Endothelial cell of umbilical vein (primary cell): Measurements from ENCODE around the gene SDC4.

Experiments
- EZH2 ChIP-seq: IDR thresholded peaks from 2 replicates; pipeline ENCODE4 v1.6.1; 2012; ENCODE audit warnings: borderline replicate concordance, low read depth, mild to moderate bottlenecking, moderate library complexity, low read length, inconsistent platforms; ENCODE audit not compliant: severe bottlenecking
- FOS ChIP-seq: IDR thresholded peaks from 2 replicates; pipeline ENCODE4 v1.6.1; 2011; ENCODE audit warnings: mild to moderate bottlenecking, low read length, moderate library complexity, borderline replicate concordance; ENCODE audit not compliant: insufficient read depth
- GATA2 ChIP-seq: IDR thresholded peaks from 2 replicates; pipeline ENCODE4 v1.7.0; 2011; ENCODE audit warnings: low read depth, mild to moderate bottlenecking, moderate library complexity, mixed read lengths, low read length; ENCODE audit not compliant: insufficient read length, insufficient read depth
- TF ChIP-seq, protein P1 (sequence below), 2 donors: IDR thresholded peaks; 1 replicate in 1 of 2; 2 replicates in 1 of 2; pipeline ENCODE4 v1.5.1; 2011; ENCODE audit warnings: low read length in 2 of 2, mild to moderate bottlenecking in 2 of 2, moderate library complexity in 2 of 2, control low read depth in 1 of 2, inconsistent platforms in 1 of 2, low read depth in 1 of 2; ENCODE audit not compliant: insufficient read depth in 1 of 2; ENCODE audit errors: extremely low read depth in 1 of 2
- TF ChIP-seq, protein P2 (sequence below): IDR thresholded peaks from 2 replicates; pipeline ENCODE4 v1.6.1; 2011; ENCODE audit not compliant: insufficient read depth, insufficient read length

DNA sequence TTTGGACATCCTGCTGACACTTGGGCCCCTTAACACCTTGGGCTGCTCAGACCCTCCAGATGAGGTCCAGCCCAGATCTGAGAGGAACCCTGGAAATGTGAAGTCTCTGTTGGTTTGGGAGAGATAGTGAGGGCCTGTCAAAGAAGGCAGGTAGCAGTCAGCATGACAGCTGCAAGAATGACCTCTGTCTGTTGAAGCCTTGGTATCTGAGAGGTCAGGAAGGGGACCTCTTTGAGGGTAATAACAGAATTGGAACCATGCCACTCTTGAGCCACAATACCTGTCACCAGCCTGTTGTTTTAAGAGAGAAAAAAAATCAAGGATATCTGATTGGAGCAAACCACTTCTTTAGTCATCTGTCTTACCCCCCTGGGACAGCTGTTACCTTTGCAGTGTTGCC lies 18.9 kb upstream of the SDC4 start:
- TF ChIP-seq, protein P1, sequence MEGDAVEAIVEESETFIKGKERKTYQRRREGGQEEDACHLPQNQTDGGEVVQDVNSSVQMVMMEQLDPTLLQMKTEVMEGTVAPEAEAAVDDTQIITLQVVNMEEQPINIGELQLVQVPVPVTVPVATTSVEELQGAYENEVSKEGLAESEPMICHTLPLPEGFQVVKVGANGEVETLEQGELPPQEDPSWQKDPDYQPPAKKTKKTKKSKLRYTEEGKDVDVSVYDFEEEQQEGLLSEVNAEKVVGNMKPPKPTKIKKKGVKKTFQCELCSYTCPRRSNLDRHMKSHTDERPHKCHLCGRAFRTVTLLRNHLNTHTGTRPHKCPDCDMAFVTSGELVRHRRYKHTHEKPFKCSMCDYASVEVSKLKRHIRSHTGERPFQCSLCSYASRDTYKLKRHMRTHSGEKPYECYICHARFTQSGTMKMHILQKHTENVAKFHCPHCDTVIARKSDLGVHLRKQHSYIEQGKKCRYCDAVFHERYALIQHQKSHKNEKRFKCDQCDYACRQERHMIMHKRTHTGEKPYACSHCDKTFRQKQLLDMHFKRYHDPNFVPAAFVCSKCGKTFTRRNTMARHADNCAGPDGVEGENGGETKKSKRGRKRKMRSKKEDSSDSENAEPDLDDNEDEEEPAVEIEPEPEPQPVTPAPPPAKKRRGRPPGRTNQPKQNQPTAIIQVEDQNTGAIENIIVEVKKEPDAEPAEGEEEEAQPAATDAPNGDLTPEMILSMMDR (IDR thresholded peaks at IDR 0.05; ENCODE audit: extremely low read depth in 1 of 2, insufficient read depth in 1 of 2, low read depth in 1 of 2, low read length in 2 of 2): no peak
- TF ChIP-seq, protein P2, sequence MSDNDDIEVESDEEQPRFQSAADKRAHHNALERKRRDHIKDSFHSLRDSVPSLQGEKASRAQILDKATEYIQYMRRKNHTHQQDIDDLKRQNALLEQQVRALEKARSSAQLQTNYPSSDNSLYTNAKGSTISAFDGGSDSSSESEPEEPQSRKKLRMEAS: no peak
- TF ChIP-seq GATA2 (no peak), FOS (no peak), EZH2 (no peak)
